ENCODE measurements around the gene PSMC3. TPM values are rescaled to one million over a fixed set of nuclear protein-coding genes. Genes with fewer than 3 reads are reported as not detected.

Gene PSMC3
- total RNA-seq, 1 donor from 2014 or later: 166 TPM

DNA sequence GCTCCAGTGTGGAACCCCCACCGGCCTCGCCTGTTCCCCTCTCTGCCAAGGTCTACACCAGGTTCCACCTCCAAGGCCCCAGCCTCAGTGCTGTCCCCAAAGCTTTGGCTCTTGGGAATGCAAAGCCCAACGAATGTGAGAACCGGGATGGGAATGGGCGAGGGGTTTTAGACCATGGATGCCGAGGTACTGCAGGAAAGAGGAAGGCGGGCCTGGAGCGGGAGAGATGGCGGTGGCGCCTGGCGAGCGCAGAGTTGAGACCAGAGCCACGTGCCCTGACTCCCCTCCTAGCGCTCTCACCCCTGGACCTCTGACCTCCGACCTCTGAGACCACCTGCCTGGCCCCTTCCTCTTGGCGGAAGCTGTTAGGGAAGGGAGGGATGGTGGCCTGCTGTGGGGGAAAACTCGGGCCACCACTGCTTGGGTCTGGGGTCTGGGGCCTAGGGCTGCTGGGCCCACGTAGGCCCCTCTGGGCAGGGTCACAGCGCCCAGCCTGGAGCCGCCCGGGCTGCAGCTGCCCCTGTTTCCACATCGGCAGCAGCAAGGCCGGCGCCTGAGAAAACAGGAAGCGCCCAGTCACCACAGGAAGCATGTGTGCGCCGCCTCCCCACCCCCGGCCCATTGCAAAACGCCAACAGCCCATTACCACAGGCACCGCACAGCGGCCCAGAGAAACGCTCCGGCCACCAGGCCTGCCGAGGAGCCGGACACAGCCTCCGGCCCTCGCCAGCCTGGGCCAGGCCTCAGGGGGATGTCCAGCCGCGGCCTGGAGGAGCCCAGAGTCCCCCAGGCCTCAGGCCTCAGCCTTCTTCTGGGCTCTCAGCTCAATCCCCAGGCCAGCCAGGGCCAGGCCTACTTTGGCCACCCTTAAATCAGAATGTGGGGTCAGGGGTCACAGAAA, 31.7 kb downstream of the PSMC3 start:
- peak; percentile 89 to 97 for DNase-seq (ENCODE audit: low read depth in 2 of 2)

DNA sequence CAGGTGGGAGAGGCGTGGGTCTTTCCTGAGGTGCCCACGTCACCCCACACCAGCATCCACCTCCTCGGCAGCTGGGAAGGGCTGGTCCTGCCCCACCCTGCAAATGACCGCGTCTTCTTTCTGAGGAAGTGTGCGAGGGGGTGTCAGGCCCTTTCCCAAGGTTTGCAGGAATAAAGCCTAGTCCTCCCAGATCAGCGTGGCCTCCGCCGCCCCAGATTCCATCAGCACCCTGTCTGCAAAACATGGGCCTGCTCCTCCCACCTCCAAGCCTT, 32.3 kb downstream of the PSMC3 start:
- DNase-seq (ENCODE audit: low read depth in 2 of 2): no peak

DNA sequence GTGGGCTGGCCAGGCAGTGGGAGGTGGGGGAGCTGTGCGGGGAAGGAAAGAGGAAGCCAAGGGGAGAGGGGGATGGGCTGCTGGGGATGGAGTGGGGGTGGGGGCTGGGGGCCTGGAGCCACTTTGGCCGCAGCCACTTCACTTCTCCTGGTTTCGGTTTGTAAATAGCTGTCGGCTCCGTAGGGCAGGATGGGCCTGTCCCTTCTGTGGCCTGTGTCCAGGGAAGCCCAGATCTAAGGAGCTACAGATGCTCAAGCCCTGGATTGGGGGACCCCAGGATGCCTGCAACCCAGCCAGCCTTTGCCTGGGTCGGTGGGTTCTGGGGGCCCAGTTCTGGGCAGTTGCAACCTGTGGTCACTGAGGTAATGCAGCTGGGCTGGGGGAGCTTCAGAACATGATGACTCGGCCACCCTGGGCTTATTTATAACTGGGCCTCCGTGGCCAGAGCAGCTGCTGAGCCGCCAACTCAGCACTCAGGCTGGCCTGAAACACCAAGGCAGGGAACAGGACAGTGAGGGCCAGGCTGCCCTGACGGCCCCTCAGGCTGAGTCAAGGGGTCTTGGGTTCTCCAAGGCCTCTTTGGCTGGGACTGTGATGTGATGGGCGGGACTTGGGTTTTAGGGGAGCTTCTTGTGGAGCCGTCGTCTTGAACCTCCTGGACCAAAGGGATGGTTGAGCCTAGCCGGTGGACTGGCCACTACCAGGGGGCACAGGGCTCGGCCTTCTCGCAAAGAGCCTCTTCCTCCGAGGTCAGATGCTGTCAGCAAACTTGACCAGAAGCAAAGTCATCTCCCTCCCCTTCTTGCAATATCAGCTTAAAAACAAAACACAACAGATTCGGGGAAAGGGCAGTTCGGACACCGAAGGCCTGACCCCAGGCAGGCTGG, 32.8 kb downstream of the PSMC3 start:
- peak in 1 of 2 donors; percentile 60 for DNase-seq (ENCODE audit: low read depth in 2 of 2)

DNA sequence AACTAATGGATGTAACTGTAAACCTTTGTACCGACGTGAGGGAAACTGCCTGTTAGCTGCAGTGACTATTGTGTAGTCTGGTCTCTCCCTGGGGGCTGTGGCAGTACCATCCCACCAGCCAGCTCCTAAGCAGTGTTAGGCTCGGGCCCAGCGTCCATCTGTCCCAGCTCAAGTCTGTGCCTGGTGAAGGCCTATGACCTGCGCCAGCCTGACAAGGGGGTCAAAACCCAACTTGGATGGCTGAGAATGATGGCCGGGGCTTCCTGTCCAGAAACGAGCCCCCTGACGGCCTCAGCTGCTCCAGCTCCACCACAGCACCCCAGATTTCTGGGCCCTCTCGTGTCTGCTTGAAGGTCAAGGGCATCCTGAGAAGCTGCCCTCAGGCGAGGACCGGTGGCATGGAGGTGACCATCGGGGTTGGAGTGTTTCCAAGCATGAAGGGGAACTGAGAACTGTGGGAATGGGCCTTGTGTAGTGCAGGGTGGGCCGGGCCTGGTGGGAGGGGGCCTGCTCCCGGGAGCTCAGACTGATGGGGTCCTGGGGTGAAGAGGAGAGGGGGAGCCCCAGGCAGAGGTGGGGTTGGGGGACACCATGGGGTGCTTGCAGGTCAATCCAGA, 33.6 kb downstream of the PSMC3 start:
- DNase-seq (ENCODE audit: low read depth in 2 of 2): no peak

DNA sequence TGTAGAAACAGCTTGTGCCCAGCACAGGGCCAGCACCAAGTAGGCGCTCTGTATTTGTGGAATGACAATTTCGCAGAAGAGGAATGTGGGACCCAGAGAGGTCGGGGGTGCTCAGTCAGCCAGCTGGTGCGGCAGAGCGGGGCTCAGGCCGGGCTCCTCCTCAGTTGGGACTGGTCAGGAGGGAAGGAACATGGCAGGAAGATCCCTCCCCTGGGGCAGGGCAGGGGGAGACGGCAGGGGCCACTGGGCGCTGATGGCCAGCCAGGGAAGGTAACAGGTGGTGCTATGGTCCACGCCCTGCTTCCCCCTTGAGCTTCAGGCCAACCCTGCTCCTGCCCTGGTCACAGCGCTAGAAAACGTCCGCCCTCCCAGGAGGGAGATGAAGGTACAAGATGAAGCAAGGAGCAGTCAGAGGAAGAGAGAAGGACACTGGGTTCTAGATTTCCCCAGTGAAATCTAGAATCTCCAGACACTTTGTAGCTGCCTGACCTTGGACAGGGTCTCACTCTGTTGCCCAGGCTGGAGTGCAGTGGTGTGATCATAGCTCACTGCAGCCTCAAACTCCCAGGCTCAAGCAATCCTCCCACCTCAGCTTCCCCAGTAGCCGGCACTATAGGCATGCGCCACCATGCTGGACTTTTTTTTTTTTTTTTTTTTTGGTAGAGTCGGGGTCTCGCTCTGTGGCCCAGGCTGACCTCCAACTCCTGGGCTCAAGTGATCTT, 34.4 kb downstream of the PSMC3 start:
- no peak for DNase-seq (ENCODE audit: low read depth in 2 of 2)

DNA sequence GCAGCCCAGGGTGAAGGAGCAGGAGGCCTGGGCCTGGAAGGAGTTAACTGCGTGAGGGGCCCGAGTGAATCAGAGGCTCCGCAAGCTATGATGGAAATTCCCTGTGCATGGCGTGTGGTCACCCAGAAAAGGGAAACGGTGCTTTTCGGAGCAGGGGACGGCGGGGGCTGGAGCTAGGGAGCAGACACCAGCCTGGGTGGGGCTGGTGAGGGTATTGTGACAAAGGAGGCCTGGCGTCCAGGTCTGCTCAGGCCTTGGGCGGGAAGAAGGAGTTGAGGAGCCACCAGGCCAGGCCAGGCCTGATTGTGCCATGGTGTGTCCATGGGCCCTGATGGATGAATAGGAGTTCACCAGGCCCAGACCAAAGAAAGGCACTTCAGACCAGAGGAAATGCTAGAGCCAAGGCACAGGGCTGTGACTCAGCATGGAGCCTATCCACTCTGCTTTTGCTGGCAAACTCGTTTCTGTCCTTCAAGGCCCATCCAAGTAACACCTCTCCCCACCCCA, 35.1 kb downstream of the PSMC3 start:
- no peak for DNase-seq (ENCODE audit: low read depth in 2 of 2)

DNA sequence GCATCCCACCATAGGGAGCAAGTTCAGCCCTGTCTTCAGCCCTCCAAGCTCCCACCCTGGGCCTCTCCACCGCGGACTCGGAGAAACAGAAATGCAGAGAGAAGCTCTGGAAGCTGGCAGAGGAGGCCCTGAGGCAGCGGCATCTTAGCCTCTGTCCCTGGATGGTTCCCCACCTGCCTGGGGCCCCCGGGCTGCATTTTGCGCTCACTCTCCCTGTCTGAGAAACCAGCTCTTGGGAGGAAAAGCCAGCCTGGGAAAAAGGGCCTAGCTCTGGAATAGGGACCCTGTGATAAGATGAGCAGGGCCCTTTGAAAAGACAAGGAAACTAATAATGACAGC, 35.8 kb downstream of the PSMC3 start:
- no peak for DNase-seq (ENCODE audit: low read depth in 2 of 2)

DNA sequence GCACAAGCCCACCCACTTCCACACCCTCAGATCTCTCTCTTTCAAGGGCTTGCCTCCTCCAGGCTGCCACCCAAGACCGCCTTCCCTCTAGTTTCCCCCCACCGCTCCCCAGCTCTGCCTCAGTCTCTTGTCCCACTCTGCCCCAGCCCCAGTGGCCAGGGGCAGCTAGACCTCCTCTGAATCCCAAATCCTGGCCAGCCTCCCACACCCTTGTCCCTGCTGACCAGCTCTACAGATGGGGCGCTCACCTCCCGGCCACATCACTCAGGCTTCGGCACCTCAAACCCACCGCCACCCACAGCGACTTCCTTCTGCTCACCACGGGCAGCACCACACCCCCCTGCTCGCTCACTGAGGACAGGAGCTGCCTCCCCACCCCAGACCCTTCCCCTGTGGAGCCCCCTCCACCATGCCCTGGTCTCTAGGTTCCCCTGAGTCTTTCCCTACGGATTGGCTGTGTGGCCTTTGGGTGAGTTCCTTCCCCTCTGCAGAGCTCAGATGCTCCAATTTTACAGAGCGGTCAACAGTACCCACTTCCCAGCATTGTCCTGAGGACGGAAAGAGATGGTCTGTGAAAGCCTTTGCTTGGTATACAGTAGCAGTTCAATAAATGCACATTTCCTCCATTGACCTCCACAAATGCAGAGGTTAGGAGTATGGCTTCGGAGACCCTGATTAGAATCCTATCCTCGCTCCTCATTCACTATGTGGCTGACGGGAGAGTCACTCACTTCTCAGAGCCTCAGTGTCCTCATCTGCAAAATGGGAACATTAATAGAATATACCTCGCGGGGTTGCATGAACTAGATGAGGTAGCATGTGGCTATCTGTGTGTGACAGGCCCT, 36.4 kb downstream of the PSMC3 start:
- no peak for DNase-seq (ENCODE audit: low read depth in 2 of 2)

DNA sequence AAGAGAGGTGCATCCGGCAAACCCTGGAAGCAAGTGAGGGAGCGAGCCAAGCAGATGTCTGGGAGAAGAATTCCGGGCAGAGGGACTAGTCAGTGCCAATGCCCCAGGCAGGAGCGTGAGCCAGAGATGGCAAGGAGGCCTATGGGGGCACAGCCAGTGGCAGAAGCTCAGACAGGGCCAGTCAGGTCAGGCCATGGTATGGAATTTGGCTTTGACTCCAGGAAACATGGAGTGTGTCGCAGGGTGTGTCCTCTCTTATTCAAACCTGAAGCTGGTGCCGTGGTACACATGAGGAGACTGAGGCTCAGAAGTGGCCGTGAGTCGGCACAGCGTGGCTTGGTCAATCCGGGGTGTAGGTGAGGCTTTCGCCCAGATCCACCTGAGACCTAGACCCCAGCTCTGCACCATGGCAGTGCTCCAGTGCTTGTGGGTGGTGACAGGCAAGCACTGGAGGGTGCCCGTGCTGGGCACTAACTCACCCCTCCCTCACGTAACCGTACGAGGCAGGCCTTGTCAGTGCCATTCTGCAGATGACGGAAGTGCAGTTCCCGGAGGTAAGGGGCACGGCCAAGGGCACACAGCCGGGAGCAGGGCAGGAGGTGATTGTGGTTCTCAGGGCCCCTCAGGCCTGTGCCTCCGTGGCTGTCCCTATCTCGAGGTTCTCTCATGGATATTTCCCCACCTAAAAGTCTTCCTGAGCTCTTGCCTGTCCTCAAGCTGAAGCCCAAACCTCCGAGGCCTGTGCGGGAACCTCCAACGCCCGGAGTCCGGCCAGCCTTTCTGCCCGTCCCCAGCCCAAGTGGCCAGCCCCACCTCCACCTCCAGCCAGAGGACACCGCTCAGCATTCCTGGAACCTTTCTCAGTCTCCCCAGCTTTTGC, 37.3 kb downstream of the PSMC3 start:
- DNase-seq (ENCODE audit: low read depth in 2 of 2): no peak

DNA sequence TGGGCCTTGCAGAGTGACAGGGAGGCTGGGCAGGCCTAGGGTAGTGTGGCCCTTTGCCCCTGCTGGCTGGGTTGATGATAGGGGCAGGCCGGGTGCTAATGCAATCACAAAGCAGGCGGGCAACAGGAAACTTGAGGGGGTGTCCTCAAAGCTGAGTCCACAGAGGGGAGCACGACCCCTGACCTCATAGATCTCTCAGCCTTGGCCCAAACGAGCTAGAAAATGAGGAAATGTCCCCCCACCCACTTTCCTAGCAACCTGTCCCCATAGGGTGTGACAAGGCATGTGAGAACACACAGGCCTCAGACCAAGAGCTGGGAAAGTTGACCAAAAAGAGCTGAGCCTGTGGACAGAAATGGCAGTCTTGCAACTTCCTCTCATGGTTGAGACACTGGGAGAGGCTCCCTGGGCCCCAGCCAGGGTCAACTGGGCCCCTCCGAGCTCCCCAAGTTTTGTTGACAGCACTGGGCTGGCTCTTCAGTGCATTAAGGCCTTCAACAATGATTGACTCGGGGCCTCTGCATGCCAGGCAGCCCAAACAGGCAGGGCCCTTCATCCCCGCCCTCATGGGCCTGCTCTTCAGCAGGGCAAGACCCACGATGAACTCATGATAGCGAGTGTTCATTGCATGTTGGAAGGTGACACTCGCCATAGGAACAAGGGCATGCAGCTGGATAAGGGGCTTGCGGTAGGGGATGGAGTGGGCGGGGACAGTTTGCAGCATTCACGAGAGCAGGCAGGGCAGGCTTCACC, 38.1 kb downstream of the PSMC3 start:
- no peak for DNase-seq (ENCODE audit: low read depth in 2 of 2)

DNA sequence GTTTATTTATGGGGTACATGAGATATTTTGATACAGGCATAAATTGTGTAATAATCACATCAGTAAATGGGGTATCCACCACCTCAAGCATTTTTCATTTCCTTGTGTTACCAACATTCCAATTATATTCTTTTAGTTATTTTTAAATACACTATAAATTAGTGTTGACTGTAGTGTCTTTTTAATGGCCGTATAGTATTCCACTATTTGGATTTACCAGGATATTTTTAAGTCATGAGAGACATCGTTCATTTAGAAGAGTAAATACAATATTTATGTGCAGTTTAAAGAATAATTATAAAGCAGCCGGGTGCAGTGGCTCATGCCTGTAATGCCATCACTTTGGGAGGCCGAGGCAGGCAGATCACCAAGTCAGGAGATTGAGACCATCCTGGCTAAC, 41.7 kb downstream of the PSMC3 start:
- DNase-seq (ENCODE audit: low read depth in 2 of 2): no peak

DNA sequence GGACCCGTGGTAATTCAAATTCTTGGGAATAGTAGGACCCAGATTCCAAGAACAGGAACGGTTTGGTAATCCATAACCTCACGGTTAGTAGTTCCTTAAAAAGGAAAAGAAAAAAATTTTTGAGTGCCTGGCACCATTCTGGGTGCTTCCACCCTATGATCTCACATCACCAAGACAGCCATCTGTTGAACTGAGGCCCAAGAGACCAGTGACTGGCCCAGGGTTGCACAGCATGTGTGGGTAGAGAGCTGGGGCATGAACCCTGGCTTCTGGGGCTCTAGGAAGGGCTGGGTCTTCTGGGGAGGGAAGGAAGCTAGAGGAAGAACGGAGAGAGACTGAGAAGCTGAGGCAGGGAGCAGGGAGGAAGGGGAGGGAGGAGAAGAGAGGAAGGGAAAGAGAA, 43.2 kb downstream of the PSMC3 start:
- no peak for DNase-seq (ENCODE audit: low read depth in 2 of 2)

DNA sequence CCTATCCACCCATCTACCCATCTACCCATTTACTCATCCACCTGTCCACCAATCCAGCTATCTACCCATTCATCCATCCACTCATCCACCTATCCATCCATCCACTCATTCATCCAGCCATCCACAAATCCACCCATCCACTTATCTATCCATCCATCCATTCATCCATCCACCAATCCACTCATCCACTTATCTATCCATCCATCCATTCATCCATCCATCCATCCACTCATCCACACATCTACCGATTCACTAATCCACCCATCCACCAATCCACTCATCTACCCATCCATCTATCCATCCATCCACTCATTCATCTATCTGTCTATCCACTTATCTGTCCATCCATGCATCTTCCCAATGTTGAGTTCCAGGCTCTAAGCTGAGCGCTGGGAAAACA, 46.2 kb downstream of the PSMC3 start:
- no peak for DNase-seq (ENCODE audit: low read depth in 2 of 2)

DNA sequence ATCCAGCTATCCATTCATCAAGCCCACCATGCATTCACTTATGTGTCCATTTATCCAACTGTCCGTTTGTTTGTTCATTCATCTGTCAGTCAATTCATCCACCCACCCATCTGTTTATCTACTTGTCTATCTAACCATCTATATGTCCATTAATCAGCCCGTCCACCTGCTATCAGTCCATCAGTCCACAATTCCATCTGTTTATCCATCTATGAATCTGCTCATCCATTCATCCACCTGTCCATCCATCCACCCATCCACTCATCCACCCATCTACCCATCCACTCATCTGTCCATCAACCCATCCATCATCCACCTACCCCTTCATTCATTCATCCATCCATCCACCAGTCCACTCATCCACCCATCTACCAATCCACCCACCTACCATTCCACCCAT, 46.9 kb downstream of the PSMC3 start:
- no peak for DNase-seq (ENCODE audit: low read depth in 2 of 2)

DNA sequence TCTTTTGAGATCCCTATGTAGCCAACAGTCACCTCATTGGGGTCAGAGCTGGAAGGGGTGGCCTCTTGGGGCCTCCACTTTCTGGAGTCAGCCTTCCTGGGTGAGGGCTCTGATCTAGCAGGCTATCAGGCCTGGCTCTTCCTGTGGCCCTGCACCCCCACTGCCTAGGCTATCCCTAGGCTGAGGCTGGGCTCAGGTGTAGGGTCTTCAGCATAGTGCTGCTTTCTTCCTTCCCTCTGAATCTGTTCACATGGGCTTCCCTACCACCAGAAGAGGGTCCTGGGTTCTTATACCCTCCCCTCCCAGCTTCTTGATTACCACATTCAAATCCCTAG, 47.4 kb downstream of the PSMC3 start:
- DNase-seq (ENCODE audit: low read depth in 2 of 2): no peak

DNA sequence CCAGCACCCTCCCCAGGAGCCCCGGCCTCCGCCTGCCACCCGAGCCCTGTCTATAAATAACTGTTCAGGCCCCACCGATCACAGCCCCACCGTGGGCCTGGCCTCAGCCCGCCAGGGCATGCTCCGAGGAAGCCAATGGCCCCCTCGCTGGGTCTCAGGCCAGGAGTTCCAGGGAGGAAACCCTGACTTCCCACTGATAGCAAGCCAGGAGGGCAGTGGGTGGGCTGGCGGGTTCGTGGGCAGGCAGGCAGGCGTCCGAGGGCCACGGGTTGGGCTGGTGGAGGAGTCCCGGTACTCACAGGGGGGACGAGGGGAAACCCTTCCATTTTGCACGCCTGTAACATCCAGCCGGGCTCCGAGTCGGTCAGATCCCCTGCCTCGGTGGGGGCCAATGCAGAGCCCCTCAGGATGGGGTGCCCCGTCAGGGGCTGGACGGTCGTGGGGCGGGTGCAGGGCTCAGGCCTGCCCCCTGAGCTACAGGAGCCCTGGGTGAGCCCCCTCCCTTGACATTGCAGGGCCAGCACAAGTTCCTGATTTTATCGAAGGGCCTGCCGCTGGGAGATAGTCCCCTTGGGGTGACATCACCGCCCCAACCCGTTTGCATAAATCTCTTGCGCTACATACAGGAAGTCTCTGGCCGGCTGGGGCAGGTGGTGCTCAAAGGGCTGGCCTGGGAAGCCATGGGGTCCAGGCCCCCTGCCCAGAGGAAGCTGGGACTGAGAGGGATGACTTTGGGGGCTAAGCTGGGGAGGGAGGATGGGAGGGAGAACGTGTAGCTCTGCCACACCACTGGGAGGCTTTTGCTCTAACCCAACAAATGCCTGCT, 48.0 kb downstream of the PSMC3 start, which contains the start of gene SPI1:
Gene SPI1 (minus strand): TSS at position 538 of the 826 bp plus-strand sequence. CDS start 194 bp downstream, at position 344.
- DNase-seq (ENCODE audit: low read depth in 2 of 2): no peak

DNA sequence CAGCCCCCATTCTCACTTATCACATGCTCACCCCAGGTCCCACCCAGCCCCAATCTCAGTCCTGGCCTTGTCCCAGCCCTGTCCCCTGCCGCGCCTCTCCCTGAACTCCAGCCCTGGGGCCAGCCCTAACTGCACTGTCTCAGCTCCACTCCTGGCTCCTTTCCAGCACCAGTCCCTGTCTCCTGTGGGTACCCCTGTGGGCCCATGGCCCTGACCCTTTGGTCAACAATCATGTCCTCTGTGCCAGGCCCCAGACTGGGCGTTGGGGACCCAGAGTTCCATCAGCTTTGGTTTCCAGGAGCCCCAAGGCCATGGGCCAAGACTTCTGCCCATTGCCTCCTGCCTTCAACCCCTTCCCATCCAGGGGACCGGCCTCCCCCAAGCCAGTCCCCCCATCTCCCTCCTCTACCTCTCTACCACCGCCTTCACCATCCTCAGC, 48.6 kb downstream of the PSMC3 start:
- no peak for DNase-seq (ENCODE audit: low read depth in 2 of 2)
